WTC11 (cell line): ENCODE measurements around the gene OSBPL10. TPM values are rescaled to one million over a fixed set of nuclear protein-coding genes. Genes with fewer than 3 reads are reported as not detected.

Experiments used
- ARID4B ChIP-seq: sonication (generic); formaldehyde crosslinking; IDR thresholded peaks from 2 replicates; pipeline ENCODE4 v1.8.0; 2023; ENCODE audit warnings: missing genetic modification reagents, mild to moderate bottlenecking, borderline replicate concordance
- CBFB ChIP-seq: sonication (generic); formaldehyde crosslinking; IDR thresholded peaks from 2 replicates; pipeline ENCODE4 v1.8.1; 2022; ENCODE audit warnings: mild to moderate bottlenecking, low read depth, missing genetic modification reagents
- CREM ChIP-seq: sonication (generic); formaldehyde crosslinking; IDR thresholded peaks from 2 replicates; pipeline ENCODE4 v1.8.1; 2022; ENCODE audit warnings: mild to moderate bottlenecking, missing genetic modification reagents, moderate library complexity
- CTCF ChIP-seq: fragments of 200-600 bp; IDR thresholded peaks from 2 replicates; pipeline ENCODE4 v1.8.0; 2022; ENCODE audit warnings: antibody characterized with exemption
- E2F1 ChIP-seq: sonication (generic); formaldehyde crosslinking; IDR thresholded peaks from 2 replicates; pipeline ENCODE4 v1.8.0; 2022; ENCODE audit warnings: mild to moderate bottlenecking, missing genetic modification reagents
- FOXP1 ChIP-seq: sonication (generic); formaldehyde crosslinking; IDR thresholded peaks from 2 replicates; pipeline ENCODE4 v1.8.0; 2022; ENCODE audit warnings: missing genetic modification reagents, mild to moderate bottlenecking, moderate library complexity, borderline replicate concordance
- GRHL2 ChIP-seq: fragments of 250-450 bp; sonication (Bioruptor Pico); IDR thresholded peaks from 2 replicates; pipeline ENCODE4 v1.8.0; 2022; ENCODE audit warnings: mild to moderate bottlenecking, moderate library complexity; ENCODE audit not compliant: insufficient replicate concordance, severe bottlenecking
- HMGA2 ChIP-seq: fragments of 250-450 bp; sonication (Bioruptor Pico); IDR thresholded peaks from 2 replicates; pipeline ENCODE4 v1.4.0; 2021; ENCODE audit warnings: mild to moderate bottlenecking, moderate library complexity
- IRF1 ChIP-seq: sonication (generic); formaldehyde crosslinking; IDR thresholded peaks from 2 replicates; pipeline ENCODE4 v1.8.0; 2023; ENCODE audit warnings: missing genetic modification reagents
- IRF2 ChIP-seq: sonication (generic); formaldehyde crosslinking; IDR thresholded peaks from 2 replicates; pipeline ENCODE4 v1.8.0; 2022; ENCODE audit warnings: low read depth, missing genetic modification reagents, borderline replicate concordance
- NR1H2 ChIP-seq: sonication (generic); formaldehyde crosslinking; IDR thresholded peaks from 2 replicates; pipeline ENCODE4 v1.9.0; 2021; ENCODE audit warnings: mild to moderate bottlenecking, moderate library complexity, missing genetic modification reagents
- NR2C2 ChIP-seq: sonication (generic); formaldehyde crosslinking; IDR thresholded peaks from 2 replicates; pipeline ENCODE4 v1.8.0; 2022; ENCODE audit warnings: mild to moderate bottlenecking, missing genetic modification reagents
- USF1 ChIP-seq: sonication (generic); formaldehyde crosslinking; IDR thresholded peaks from 2 replicates; pipeline ENCODE4 v1.8.0; 2022; ENCODE audit warnings: mild to moderate bottlenecking, missing genetic modification reagents
- ZBTB21 ChIP-seq: sonication (generic); formaldehyde crosslinking; IDR thresholded peaks from 2 replicates; pipeline ENCODE4 v1.8.1; 2023; ENCODE audit warnings: mild to moderate bottlenecking, missing genetic modification reagents, borderline replicate concordance
- ZMAT4 ChIP-seq: fragments of 250-450 bp; sonication (Bioruptor Pico); IDR thresholded peaks from 2 replicates; pipeline ENCODE4 v1.9.0; 2021; ENCODE audit warnings: mild to moderate bottlenecking
- ZNF281 ChIP-seq: sonication (generic); formaldehyde crosslinking; IDR thresholded peaks from 2 replicates; pipeline ENCODE4 v1.8.0; 2023; ENCODE audit warnings: mild to moderate bottlenecking, missing genetic modification reagents
- ZNF396 ChIP-seq: fragments of 250-450 bp; sonication (Bioruptor Pico); IDR thresholded peaks from 2 replicates; pipeline ENCODE4 v1.8.0; 2021; ENCODE audit warnings: mild to moderate bottlenecking, moderate library complexity, borderline replicate concordance
- ZNF416 ChIP-seq: fragments of 250-450 bp; sonication (Bioruptor Pico); IDR thresholded peaks from 2 replicates; pipeline ENCODE4 v1.9.0; 2021; ENCODE audit warnings: mild to moderate bottlenecking, inconsistent platforms
- ZNF423 ChIP-seq: fragments of 250-450 bp; sonication (Bioruptor Pico); IDR thresholded peaks from 2 replicates; pipeline ENCODE4 v2.1.2; 2022; ENCODE audit warnings: mild to moderate bottlenecking, moderate library complexity
- ZNF425 ChIP-seq: fragments of 250-450 bp; sonication (Bioruptor Pico); conservative IDR thresholded peaks from 2 replicates; pipeline ENCODE4 v1.9.0; 2021; ENCODE audit warnings: mild to moderate bottlenecking
- ZNF512 ChIP-seq: sonication (generic); formaldehyde crosslinking; IDR thresholded peaks from 2 replicates; pipeline ENCODE4 v1.8.1; 2022; ENCODE audit warnings: missing genetic modification reagents, borderline replicate concordance
- ZNF671 ChIP-seq: fragments of 250-450 bp; sonication (Bioruptor Pico); IDR thresholded peaks from 2 replicates; pipeline ENCODE4 v1.8.0; 2021; ENCODE audit warnings: mild to moderate bottlenecking
- total RNA-seq: library from RNA; stranded (reverse); gene quantifications from 3 replicates; pipeline ENCODE4 v1.2.3, GENCODE V29; 2021

The OSBPL10 gene
- total RNA-seq, 1 experiment from 2014 or later = 84.1 TPM

- TF ChIP-seq ZNF396 (CRISPR knock-in tag) (no peak), CBFB (CRISPR knock-in tag) (0 out of 2 replicates have a peak, but pooled peaks have one; percentile 48), IRF1 (CRISPR knock-in tag) (no peak), CREM (CRISPR knock-in tag) (no peak; the same call in 1 of the 2 replicates), IRF2 (CRISPR knock-in tag) (0 out of 2 replicates have a peak, but pooled peaks have one; percentile 15), ZNF281 (CRISPR knock-in tag) (no peak), GRHL2 (CRISPR knock-in tag) (no peak), ZNF512 (CRISPR knock-in tag) (no peak), HMGA2 (CRISPR knock-in tag) (no peak), ZNF425 (CRISPR knock-in tag) (no peak), E2F1 (CRISPR knock-in tag) (no peak), NR1H2 (CRISPR knock-in tag) (no peak), ZBTB21 (CRISPR knock-in tag) (0 out of 2 replicates have a peak, but pooled peaks have one; percentile 55), FOXP1 (CRISPR knock-in tag) (peak; percentile 21; the same call in 1 of the 2 replicates), USF1 (CRISPR knock-in tag) (0 out of 2 replicates have a peak, but pooled peaks have one; percentile 25), NR2C2 (no peak), ZNF671 (CRISPR knock-in tag) (no peak), ZNF423 (CRISPR knock-in tag) (peak; percentile 68), CTCF (no peak), ARID4B (CRISPR knock-in tag) (0 out of 2 replicates have a peak, but pooled peaks have one; percentile 30), ZNF416 (CRISPR knock-in tag) (no peak), ZMAT4 (no peak)
Observed at GRCh38 chr3:31980530-31981205, 394 bp downstream of the OSBPL10 start (continued).
